ENCODE data around the gene GPRC5C.

Gene GPRC5C

GRCh38 chr17:74407384-74407783 is 24.5 kb upstream of the GPRC5C start:
- no peak for DNase-seq

- no peak for DNase-seq
These were observed 23.6 kb upstream of the GPRC5C start for GRCh38 chr17:74408262-74408661.

- no peak for DNase-seq
These were observed 23.1 kb upstream of the GPRC5C start for GRCh38 chr17:74408815-74409214.

GRCh38 chr17:74410001-74410443 is 21.9 kb upstream of the GPRC5C start:
- no peak for DNase-seq

GRCh38 chr17:74412581-74412980 is 19.3 kb upstream of the GPRC5C start:
- DNase-seq: no peak

GRCh38 chr17:74413491-74413890 is 18.4 kb upstream of the GPRC5C start:
- no peak for DNase-seq

GRCh38 chr17:74414510-74414909 is 17.4 kb upstream of the GPRC5C start:
- no peak for DNase-seq

- no peak for DNase-seq
These were observed 16.1 kb upstream of the GPRC5C start for GRCh38 chr17:74415608-74416396.

GRCh38 chr17:74417178-74418045 is 14.5 kb upstream of the GPRC5C start:
- DNase-seq: no peak

- no peak for DNase-seq
These were observed 11.9 kb upstream of the GPRC5C start for GRCh38 chr17:74419928-74420411.

- DNase-seq: no peak
These were observed 7.8 kb upstream of the GPRC5C start for GRCh38 chr17:74424117-74424516.

- no peak for DNase-seq
These were observed 7.2 kb upstream of the GPRC5C start for GRCh38 chr17:74424657-74425056.

GRCh38 chr17:74426551-74427047 is 5.3 kb upstream of the GPRC5C start:
- DNase-seq: no peak

- no peak for DNase-seq
These were observed 4.7 kb upstream of the GPRC5C start for GRCh38 chr17:74427048-74427762.

GRCh38 chr17:74427763-74428153 is 4.1 kb upstream of the GPRC5C start:
- no peak for DNase-seq

GRCh38 chr17:74429604-74430384 is 2.1 kb upstream of the GPRC5C start:
- DNase-seq: no peak

- DNase-seq: no peak
These were observed 1.5 kb upstream of the GPRC5C start for GRCh38 chr17:74430385-74430705.

GRCh38 chr17:74430706-74431567 is 951 bp upstream of the GPRC5C start:
- no peak for DNase-seq

- DNase-seq: no peak
These were observed 469 bp downstream of the GPRC5C start for GRCh38 chr17:74432424-74432690.

- no peak for DNase-seq
These were observed 991 bp downstream of the GPRC5C start for GRCh38 chr17:74432766-74433391.
